Neural crest cell (in vitro differentiated cells): Measurements from ENCODE around the gene TRAPPC14. TPM values are rescaled to one million over a fixed set of nuclear protein-coding genes. Genes with fewer than 3 reads are reported as not detected.

Experiments
- DNase-seq: peaks from one replicate; pipeline ENCODE4 v3.0.0; 2021; ENCODE audit warnings: low read depth, mixed read lengths, low spot score
- H3K27ac Mint-ChIP-seq: one replicate; pipeline ENCODE4 v1.8.0; 2021; ENCODE audit warnings: mild to moderate bottlenecking, mixed read lengths; ENCODE audit not compliant: unreplicated experiment
- H3K27me3 Mint-ChIP-seq: 2 replicates; pipeline ENCODE4 v1.8.0; 2021; ENCODE audit warnings: low read depth, mild to moderate bottlenecking, mixed read lengths
- H3K36me3 Mint-ChIP-seq: 2 replicates; pipeline ENCODE4 v1.8.0; 2021; ENCODE audit warnings: low read depth, mild to moderate bottlenecking, mixed read lengths
- H3K4me1 Mint-ChIP-seq: 2 replicates; pipeline ENCODE4 v1.8.0; 2021; ENCODE audit warnings: mixed read lengths
- H3K4me3 Mint-ChIP-seq: one replicate; pipeline ENCODE4 v1.8.0; 2021; ENCODE audit warnings: mild to moderate bottlenecking, mixed read lengths
- H3K9me3 Mint-ChIP-seq: 2 replicates; pipeline ENCODE4 v1.8.0; 2021; ENCODE audit warnings: mixed read lengths
- CTCF ChIP-seq: fragments of 200-600 bp; sonication (generic); conservative IDR thresholded peaks from 2 replicates; pipeline ENCODE4 v1.5.0; 2021; ENCODE audit warnings: antibody characterized with exemption, mild to moderate bottlenecking
- microRNA-seq: library from miRNA; unstranded; fragments of <30 nt; microRNA quantifications from one replicate; pipeline ENCODE4, GENCODE V29; 2020
- total RNA-seq: library from RNA; stranded (reverse); gene quantifications from 2 replicates; pipeline ENCODE4 v1.2.1, GENCODE V29; 2021

The TRAPPC14 gene
- total RNA-seq, 1 donor from 2014 or later, result 33.9 TPM

- no peaks in the 10 kb centered on the region for H3K9me3 Mint-ChIP-seq
- no peaks in the 10 kb centered on the region for H3K4me1 Mint-ChIP-seq
- peak; percentile 22 for TF ChIP-seq CTCF
- peak overlapping the region; percentile 44 for H3K4me3 Mint-ChIP-seq
- no peak for DNase-seq
- peaks cover 6% of the 10 kb centered on the region for H3K36me3 Mint-ChIP-seq
- H3K27me3 Mint-ChIP-seq, result no peaks in the 10 kb centered on the region
- no peak overlapping the region for H3K27ac Mint-ChIP-seq
Observed at GRCh38 chr7:100109521-100110163, 48.9 kb downstream of the TRAPPC14 start.

- no peak for TF ChIP-seq CTCF
- no peak for DNase-seq
- Mint-ChIP-seq H3K4me1 (peaks cover 12% of the 10 kb centered on the region), H3K27ac (no peak overlapping the region), H3K9me3 (no peaks in the 10 kb centered on the region), H3K36me3 (peaks cover 8% of the 10 kb centered on the region), H3K27me3 (peaks cover 3% of the 10 kb centered on the region), H3K4me3 (no peak overlapping the region)
Observed at GRCh38 chr7:100107890-100108289, 50.6 kb downstream of the TRAPPC14 start.

DNA sequence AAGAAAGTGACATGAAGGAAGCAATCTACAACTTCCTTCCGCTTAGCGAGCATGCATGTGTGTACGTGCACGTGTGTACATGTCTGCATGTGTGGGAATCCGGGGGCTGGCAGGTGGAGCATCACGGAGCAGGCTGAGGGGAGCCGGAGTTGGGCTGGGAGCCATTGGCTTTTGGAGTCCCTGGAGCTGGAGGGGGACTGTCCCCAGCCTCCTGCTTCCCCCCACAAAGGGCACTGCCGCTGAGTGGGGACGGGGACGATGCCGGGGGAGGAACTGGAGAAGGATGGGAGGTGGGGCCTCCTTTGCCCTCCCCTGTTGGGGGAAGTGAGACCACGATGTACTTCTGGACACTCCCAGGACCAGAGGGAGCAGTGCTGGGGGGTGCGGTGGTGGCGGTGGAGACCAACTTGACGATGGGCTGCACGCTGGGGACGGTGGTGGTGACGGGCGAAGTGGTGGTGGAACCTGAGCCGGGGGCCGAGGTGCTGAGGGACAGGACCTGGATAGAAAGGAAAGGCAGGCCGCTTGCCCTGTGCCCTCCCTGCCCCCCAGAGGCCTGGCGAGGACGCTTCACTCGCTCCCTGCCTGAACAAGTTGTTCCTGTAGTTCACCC is 51.3 kb downstream of the TRAPPC14 start:
- H3K9me3 Mint-ChIP-seq, result no peaks in the 10 kb centered on the region
- H3K36me3 Mint-ChIP-seq, result peaks cover 8% of the 10 kb centered on the region
- no peak for DNase-seq
- TF ChIP-seq CTCF, result no peak
- peaks cover 16% of the 10 kb centered on the region for H3K4me1 Mint-ChIP-seq
- H3K4me3 Mint-ChIP-seq, result no peak overlapping the region
- no peak overlapping the region for H3K27ac Mint-ChIP-seq
- H3K27me3 Mint-ChIP-seq, result peaks cover 3% of the 10 kb centered on the region

- TF ChIP-seq CTCF, result no peak
- H3K36me3 Mint-ChIP-seq, result peaks cover 9% of the 10 kb centered on the region
Observed at GRCh38 chr7:100106633-100107032, 51.9 kb downstream of the TRAPPC14 start.

GRCh38 chr7:100105534-100105933 is 53.0 kb downstream of the TRAPPC14 start:
- Mint-ChIP-seq H3K4me3 (no peak overlapping the region), H3K4me1 (peaks cover 22% of the 10 kb centered on the region), H3K27me3 (peaks cover 11% of the 10 kb centered on the region), H3K27ac (peak overlapping the region; percentile 20), H3K36me3 (peaks cover 11% of the 10 kb centered on the region), H3K9me3 (no peaks in the 10 kb centered on the region)
- no peak for TF ChIP-seq CTCF
- DNase-seq, result no peak

More at GRCh38 chr7:100106633-100107032, 51.9 kb downstream of the TRAPPC14 start:
- no peaks in the 10 kb centered on the region for H3K9me3 Mint-ChIP-seq
- no peak overlapping the region for H3K4me3 Mint-ChIP-seq
- H3K27ac Mint-ChIP-seq, result no peak overlapping the region
- H3K27me3 Mint-ChIP-seq, result peaks cover 5% of the 10 kb centered on the region
- no peak for DNase-seq
- H3K4me1 Mint-ChIP-seq, result peaks cover 16% of the 10 kb centered on the region

Small RNA genes within 50 kb of the gene (microRNA-seq; reads per million reads assigned to microRNA genes)
- gene MIR4658, result not detected

Other genes with a start within 250 kb of the TRAPPC14 start
- gene TRIM4, start 239.2 kb downstream of the TRAPPC14 start, total RNA-seq, result 8.9 and 10.4 TPM in 2 replicates
- gene GJC3, start 229.1 kb downstream of the TRAPPC14 start, total RNA-seq, result 0.28 and 0.45 TPM in 2 replicates
- 0.52 TPM in 1 of 2 replicates, not detected in the other for gene AZGP1, start 182.7 kb downstream of the TRAPPC14 start, total RNA-seq
- 122 and 133 TPM in 2 replicates for gene ZKSCAN1, start 143.1 kb downstream of the TRAPPC14 start, total RNA-seq
- 19.3 and 20.3 TPM in 2 replicates for gene ZSCAN21, start 108.9 kb downstream of the TRAPPC14 start, total RNA-seq
- 67.1 and 72.3 TPM in 2 replicates for gene ZNF3, start 77.0 kb downstream of the TRAPPC14 start, total RNA-seq
- 142 and 160 TPM in 2 replicates for gene COPS6, start 69.8 kb downstream of the TRAPPC14 start, total RNA-seq
- 420 and 426 TPM in 2 replicates for gene MCM7, start 57.3 kb downstream of the TRAPPC14 start, total RNA-seq
- 22.6 and 23.6 TPM in 2 replicates for gene AP4M1, start 57.1 kb downstream of the TRAPPC14 start, total RNA-seq
- gene TAF6, start 39.4 kb downstream of the TRAPPC14 start, total RNA-seq, result 82.0 and 88.9 TPM in 2 replicates
- gene CNPY4, start 39.1 kb downstream of the TRAPPC14 start, total RNA-seq, result 27.7 and 27.9 TPM in 2 replicates
- gene MBLAC1, start 31.8 kb downstream of the TRAPPC14 start, total RNA-seq, result 2.1 and 2.4 TPM in 2 replicates
- 134 and 135 TPM in 2 replicates for gene LAMTOR4, start 9.8 kb downstream of the TRAPPC14 start, total RNA-seq
- 15.3 and 16.6 TPM in 2 replicates for gene GAL3ST4, start 9.9 kb upstream of the TRAPPC14 start, total RNA-seq
- gene GPC2, start 18.7 kb upstream of the TRAPPC14 start, total RNA-seq, result 97.8 and 106 TPM in 2 replicates
- 1.1 and 1.9 TPM in 2 replicates for gene STAG3, start 19.2 kb upstream of the TRAPPC14 start, total RNA-seq
- gene PVRIG, start 61.2 kb upstream of the TRAPPC14 start, total RNA-seq, result not detected in 2 replicates
- gene SPDYE3, start 149.0 kb upstream of the TRAPPC14 start, total RNA-seq, result not detected in 2 replicates
- gene PILRB, start 199.4 kb upstream of the TRAPPC14 start, total RNA-seq, result 36.5 and 36.6 TPM in 2 replicates
- gene PILRA, start 214.8 kb upstream of the TRAPPC14 start, total RNA-seq, result 2.6 and 2.7 TPM in 2 replicates